OCI-LY3 (cell line): Measurements from ENCODE around the gene GLRA1.

ENCODE experiments used
- CTCF ChIP-seq: fragments of 200-600, 300-600 bp; sonication (generic); IDR thresholded peaks from 2 replicates; pipeline ENCODE4 v1.5.1; 2014; ENCODE audit warnings: antibody characterized with exemption, low read length, low read depth
- EZH2phosphoT487 ChIP-seq: fragments of 200-600 bp; shearing (Covaris generic); IDR thresholded peaks from 2 replicates; pipeline ENCODE4 v1.6.1; 2018; ENCODE audit warnings: antibody characterized with exemption, mixed run types, low read depth

GRCh38 chr5:151829370-151829769 lies 95.3 kb downstream of the GLRA1 start:
- TF ChIP-seq CTCF (no peak), EZH2phosphoT487 (no peak)
